OCI-LY3 (cell line): Measurements from ENCODE around the gene DUSP21.

Source experiments
- H2AFZ ChIP-seq: fragments of 200-600, 300-600 bp; shearing (Covaris generic); 2 replicates; pipeline ENCODE4 v1.6.0; 2014; ENCODE audit warnings: antibody characterized with exemption, low read depth, low read length
- H3K27ac ChIP-seq: fragments of 200-600, 300-600 bp; sonication (generic); 2 replicates; pipeline ENCODE4 v1.5.1; 2014; ENCODE audit warnings: mild to moderate bottlenecking, low read length, moderate library complexity, mixed read lengths
- H3K27me3 ChIP-seq: fragments of 200-600, 300-600 bp; sonication (generic); 2 replicates; pipeline ENCODE4 v1.6.1; 2014; ENCODE audit warnings: low read depth, low read length, mixed read lengths
- H3K36me3 ChIP-seq: fragments of 200-600, 300-600 bp; sonication (generic); replicated peaks from 2 replicates; pipeline ENCODE3; 2014; ENCODE audit warnings: low read depth, low read length, mixed read lengths
- H3K4me1 ChIP-seq: fragments of 300-600, 200-600 bp; sonication (generic); 2 replicates; pipeline ENCODE4 v1.6.1; 2014; ENCODE audit warnings: low read length, mixed read lengths
- H3K4me2 ChIP-seq: fragments of 200-600, 300-600 bp; sonication (generic); 2 replicates; pipeline ENCODE4 v1.6.1; 2014; ENCODE audit warnings: low read length, mixed read lengths
- H3K4me3 ChIP-seq: fragments of 300-600, 200-600 bp; sonication (generic); 2 replicates; pipeline ENCODE4 v1.5.1; 2014; ENCODE audit warnings: antibody characterized with exemption, mild to moderate bottlenecking, low read length, moderate library complexity
- H3K79me2 ChIP-seq: fragments of 300-600, 200-600 bp; shearing (Covaris generic); 2 replicates; pipeline ENCODE4 v1.6.1; 2014; ENCODE audit warnings: mild to moderate bottlenecking, low read length, mixed read lengths
- H3K9ac ChIP-seq: fragments of 300-600, 200-600 bp; shearing (Covaris generic); 2 replicates; pipeline ENCODE4 v1.6.0; 2014; ENCODE audit warnings: mild to moderate bottlenecking, low read length, moderate library complexity
- H3K9me3 ChIP-seq: fragments of 200-600, 300-600 bp; shearing (Covaris generic); 2 replicates; pipeline ENCODE4 v1.6.1; 2014; ENCODE audit warnings: low read length, mixed read lengths; ENCODE audit not compliant: insufficient read depth
- H4K20me1 ChIP-seq: fragments of 200-600, 300-600 bp; sonication (generic); 2 replicates; pipeline ENCODE4 v1.6.1; 2016; ENCODE audit warnings: low read length, mixed read lengths; ENCODE audit not compliant: insufficient read depth
- CTCF ChIP-seq: fragments of 200-600, 300-600 bp; sonication (generic); IDR thresholded peaks from 2 replicates; pipeline ENCODE4 v1.5.1; 2014; ENCODE audit warnings: antibody characterized with exemption, low read length, low read depth
- EZH2phosphoT487 ChIP-seq: fragments of 200-600 bp; shearing (Covaris generic); IDR thresholded peaks from 2 replicates; pipeline ENCODE4 v1.6.1; 2018; ENCODE audit warnings: antibody characterized with exemption, mixed run types, low read depth

DUSP21 gene

GRCh38 chrX:44876086-44876485 is 32.3 kb downstream of the DUSP21 start:
- Histone ChIP-seq H3K36me3 (peaks cover 8% of the 10 kb centered on the region), H4K20me1 (peaks cover 26% of the 10 kb centered on the region), H3K9me3 (no peaks in the 10 kb centered on the region), H3K4me2 (peak overlapping the region; percentile 95; the same call in 1 of the 2 replicates), H3K27me3 (no peaks in the 10 kb centered on the region), H2AFZ (no peak overlapping the region), H3K4me1 (peaks cover 17% of the 10 kb centered on the region), H3K4me3 (no peak overlapping the region), H3K27ac (no peak overlapping the region), H3K79me2 (peaks cover 94% of the 10 kb centered on the region), H3K9ac (no peak overlapping the region)
- no peak for TF ChIP-seq EZH2phosphoT487
- TF ChIP-seq CTCF, result no peak

GRCh38 chrX:44876767-44877166 is 32.9 kb downstream of the DUSP21 start:
- H3K4me1 ChIP-seq, result peaks cover 12% of the 10 kb centered on the region
- peaks cover 94% of the 10 kb centered on the region for H3K79me2 ChIP-seq
- no peak overlapping the region for H3K9ac ChIP-seq
- H3K4me3 ChIP-seq, result no peak overlapping the region
- H3K27ac ChIP-seq, result no peak overlapping the region
- no peaks in the 10 kb centered on the region for H3K9me3 ChIP-seq
- H3K4me2 ChIP-seq, result no peak overlapping the region
- H3K27me3 ChIP-seq, result no peaks in the 10 kb centered on the region
- H4K20me1 ChIP-seq, result peaks cover 32% of the 10 kb centered on the region
- H2AFZ ChIP-seq, result no peak overlapping the region
- H3K36me3 ChIP-seq, result peaks cover 8% of the 10 kb centered on the region
- TF ChIP-seq CTCF (no peak), EZH2phosphoT487 (no peak)

GRCh38 chrX:44878780-44879179 is 35.0 kb downstream of the DUSP21 start:
- H3K27me3 ChIP-seq, result no peaks in the 10 kb centered on the region
- H3K4me3 ChIP-seq, result no peak overlapping the region
- H3K9me3 ChIP-seq, result no peaks in the 10 kb centered on the region
- TF ChIP-seq EZH2phosphoT487 (no peak), CTCF (no peak)
- H3K9ac ChIP-seq, result no peak overlapping the region
- peaks cover 12% of the 10 kb centered on the region for H3K4me1 ChIP-seq
- no peak overlapping the region for H3K4me2 ChIP-seq
- peaks cover 8% of the 10 kb centered on the region for H3K36me3 ChIP-seq
- no peak overlapping the region for H3K27ac ChIP-seq
- H4K20me1 ChIP-seq, result peaks cover 50% of the 10 kb centered on the region
- H2AFZ ChIP-seq, result no peak overlapping the region
- peaks cover 99% of the 10 kb centered on the region for H3K79me2 ChIP-seq

GRCh38 chrX:44881549-44881948 is 37.7 kb downstream of the DUSP21 start:
- Histone ChIP-seq H3K4me3 (no peak overlapping the region), H4K20me1 (peaks cover 51% of the 10 kb centered on the region), H3K27me3 (no peaks in the 10 kb centered on the region), H3K9me3 (no peaks in the 10 kb centered on the region), H2AFZ (no peak overlapping the region), H3K4me2 (no peak overlapping the region), H3K27ac (no peak overlapping the region), H3K4me1 (no peaks in the 10 kb centered on the region), H3K9ac (no peak overlapping the region), H3K36me3 (peaks cover 4% of the 10 kb centered on the region), H3K79me2 (peaks cover 98% of the 10 kb centered on the region)
- TF ChIP-seq EZH2phosphoT487, result no peak
- no peak for TF ChIP-seq CTCF
